Retinal pigment epithelial cell (primary cell): ENCODE results near the gene USP9X.
"Not testable (repeated sequence)": the region's sequence is repeated elsewhere in the genome, so short reads cannot be mapped to it uniquely, and the experiment has no call there.

Source experiments
- DNase-seq: peaks from one replicate; pipeline ENCODE4 v3.0.0-alpha.2; 2010; ENCODE audit warnings: low read depth
- H3K4me3 ChIP-seq: 2 replicates; pipeline ENCODE4 v1.5.1; 2011; ENCODE audit warnings: mild to moderate bottlenecking, low read length, control low read depth, moderate library complexity
- CTCF ChIP-seq: conservative IDR thresholded peaks from 2 replicates; pipeline ENCODE4 v1.5.1; 2011; ENCODE audit warnings: low read depth, low read length, control low read depth, inconsistent platforms

Gene USP9X

DNA sequence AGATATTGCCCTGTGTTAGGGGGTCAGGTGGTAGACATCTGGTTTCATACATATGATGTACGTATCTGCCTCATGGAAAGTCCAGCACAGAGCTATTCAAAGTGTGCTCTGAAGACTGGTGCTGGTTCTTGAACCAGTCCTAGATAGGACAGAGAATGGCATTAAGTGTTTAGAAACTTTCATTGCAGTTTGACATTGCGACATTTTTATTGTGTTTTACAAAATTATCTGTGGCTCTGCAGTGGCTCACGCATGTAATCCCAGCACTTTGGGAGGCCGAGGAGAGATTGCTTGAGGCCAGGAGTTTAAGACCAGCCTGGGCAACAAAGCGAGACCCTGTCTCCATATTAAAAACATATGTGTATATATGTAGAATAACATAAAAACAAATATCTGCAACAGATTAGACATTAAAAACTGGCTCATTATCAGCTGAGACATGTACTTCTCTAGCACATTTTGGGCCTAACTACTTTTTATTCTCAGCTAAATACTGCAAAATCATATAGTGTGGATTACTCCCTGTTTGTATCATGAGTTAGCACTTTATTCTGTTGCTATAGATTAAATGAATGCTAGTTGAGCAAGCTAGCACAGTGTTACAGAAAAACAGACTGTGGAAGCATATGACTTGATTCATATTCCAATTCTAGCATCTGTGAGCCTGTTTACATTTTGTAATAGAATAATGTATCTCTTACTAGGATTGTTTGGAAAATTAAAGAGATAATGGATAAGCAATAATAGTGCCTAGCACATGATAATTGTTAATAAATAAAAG, 57.1 kb downstream of the USP9X start:
- no peak for TF ChIP-seq CTCF
- no peak overlapping the region for H3K4me3 ChIP-seq
- no peak for DNase-seq

- DNase-seq: no peak
Measured at GRCh38 chrX:41144873-41145272, 59.6 kb downstream of the USP9X start.

GRCh38 chrX:41145920-41146608, 60.8 kb downstream of the USP9X start:
- no peak overlapping the region for H3K4me3 ChIP-seq
- TF ChIP-seq CTCF: peak; percentile 34
- DNase-seq: peak; percentile 48

More at GRCh38 chrX:41144873-41145272, 59.6 kb downstream of the USP9X start:
- TF ChIP-seq CTCF: no peak
- H3K4me3 ChIP-seq: no peak overlapping the region

DNA sequence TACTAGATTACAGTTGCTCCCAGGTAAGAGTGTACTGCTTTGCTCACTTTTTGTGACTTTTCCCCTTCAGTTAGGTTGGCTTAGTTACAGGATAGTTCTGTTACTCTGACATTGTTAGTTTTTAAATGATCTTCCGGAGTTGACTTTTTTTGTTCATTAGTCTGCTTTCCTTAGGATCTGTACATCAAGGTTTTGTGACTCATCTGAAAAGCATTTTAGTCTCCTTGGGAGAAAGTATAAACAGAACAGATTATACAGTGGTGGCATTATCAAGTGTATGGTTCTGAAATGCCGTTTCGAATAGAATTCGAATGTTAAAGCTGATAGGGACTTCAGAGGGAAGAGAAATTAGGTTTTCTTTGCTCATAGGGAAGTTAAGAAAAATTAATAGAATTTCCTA, 63.3 kb downstream of the USP9X start:
- no peak overlapping the region for H3K4me3 ChIP-seq
- TF ChIP-seq CTCF: no peak
- peak; percentile 76 for DNase-seq

- no peak overlapping the region for H3K4me3 ChIP-seq
- no peak for DNase-seq
- no peak for TF ChIP-seq CTCF
Measured at GRCh38 chrX:41150043-41150442, 64.8 kb downstream of the USP9X start.

DNA sequence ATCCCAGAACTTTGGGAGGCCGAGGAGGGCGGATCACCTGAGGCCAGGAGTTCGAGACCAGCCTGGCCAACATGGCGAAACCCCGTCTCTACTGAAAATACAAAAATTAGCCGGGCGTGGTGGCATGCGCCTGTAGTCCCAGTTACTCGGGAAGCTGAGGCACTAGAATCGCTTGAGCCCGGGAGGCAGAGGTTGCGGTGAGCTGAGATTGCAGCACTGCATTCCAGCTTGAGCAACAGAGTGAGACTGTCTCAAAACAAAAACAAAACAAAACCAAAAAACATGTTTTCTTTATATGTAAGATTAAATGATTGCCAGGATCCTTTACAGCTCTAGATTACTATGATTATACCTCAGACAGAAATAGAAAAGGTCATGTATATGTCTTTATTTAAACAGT, 66.5 kb downstream of the USP9X start:
- DNase-seq, H3K4me3 ChIP-seq: not testable (repeated sequence)

GRCh38 chrX:41152221-41152620, 67.0 kb downstream of the USP9X start:
- no peak for TF ChIP-seq CTCF
- no peak overlapping the region for H3K4me3 ChIP-seq
- DNase-seq: no peak
